Nephron progenitor cell (in vitro differentiated cells): ENCODE data around the gene NGEF.

Source experiments
- DNase-seq: peaks from one replicate; pipeline ENCODE4 v3.0.0; 2021
- H3K27ac Mint-ChIP-seq: 2 replicates; pipeline ENCODE4 v1.8.0; 2021; ENCODE audit warnings: mild to moderate bottlenecking, moderate library complexity, mixed read lengths
- H3K27me3 Mint-ChIP-seq: 2 replicates; pipeline ENCODE4 v1.8.0; 2021; ENCODE audit warnings: mild to moderate bottlenecking, low read depth, mixed read lengths; ENCODE audit not compliant: poor library complexity
- H3K36me3 Mint-ChIP-seq: 2 replicates; pipeline ENCODE4 v1.8.0; 2021; ENCODE audit warnings: low read depth, mixed read lengths
- H3K4me1 Mint-ChIP-seq: 2 replicates; pipeline ENCODE4 v1.8.0; 2021; ENCODE audit warnings: mixed read lengths
- H3K4me3 Mint-ChIP-seq: 2 replicates; pipeline ENCODE4 v1.8.0; 2021; ENCODE audit warnings: mild to moderate bottlenecking, moderate library complexity, mixed read lengths
- H3K9me3 Mint-ChIP-seq: 2 replicates; pipeline ENCODE4 v1.8.0; 2021; ENCODE audit warnings: mild to moderate bottlenecking, moderate library complexity, mixed read lengths
- TF ChIP-seq, protein P1 (sequence below): fragments of 200-600 bp; sonication (generic); IDR thresholded peaks from 2 replicates; pipeline ENCODE4 v1.5.0; 2021; ENCODE audit warnings: antibody characterized with exemption

NGEF gene

DNA sequence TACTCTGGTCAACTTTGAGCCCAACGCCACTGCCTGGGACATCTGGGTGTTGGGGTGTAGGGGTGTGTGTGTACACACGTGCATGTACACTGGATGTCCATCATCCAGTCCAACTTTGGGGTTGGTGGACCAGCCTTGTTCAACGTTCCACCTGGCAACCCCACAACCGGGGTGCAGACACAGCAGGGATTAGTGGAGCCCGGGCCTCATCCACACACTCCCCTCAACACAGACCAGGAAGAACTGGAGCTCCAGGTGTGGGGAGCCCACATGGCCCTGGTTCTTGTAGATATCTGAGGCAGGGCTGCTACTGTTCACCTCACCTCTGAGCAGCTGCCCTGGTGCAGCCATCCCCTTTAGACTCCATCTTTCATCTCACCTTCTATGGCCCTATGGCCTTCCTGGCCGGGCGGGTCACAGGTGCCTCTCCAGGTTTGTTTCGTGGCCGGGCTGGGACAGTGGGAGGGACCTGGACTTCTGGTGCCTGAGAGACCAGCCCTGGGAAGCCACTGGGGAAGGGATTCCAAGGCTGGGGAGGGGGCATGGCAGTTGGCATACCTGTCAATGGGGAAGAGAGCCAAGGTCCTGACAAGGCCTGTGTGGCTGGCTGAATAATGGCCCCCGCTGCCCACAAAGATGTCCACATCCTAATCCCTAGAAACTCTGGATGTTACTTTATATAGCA is 26.9 kb upstream of the NGEF start:
- Mint-ChIP-seq H3K4me1 (no peaks in the 10 kb centered on the region), H3K36me3 (no peaks in the 10 kb centered on the region), H3K9me3 (no peaks in the 10 kb centered on the region), H3K27ac (no peak overlapping the region), H3K4me3 (no peak overlapping the region), H3K27me3 (peaks cover 20% of the 10 kb centered on the region)
- DNase-seq = no peak
- TF ChIP-seq, protein P1, sequence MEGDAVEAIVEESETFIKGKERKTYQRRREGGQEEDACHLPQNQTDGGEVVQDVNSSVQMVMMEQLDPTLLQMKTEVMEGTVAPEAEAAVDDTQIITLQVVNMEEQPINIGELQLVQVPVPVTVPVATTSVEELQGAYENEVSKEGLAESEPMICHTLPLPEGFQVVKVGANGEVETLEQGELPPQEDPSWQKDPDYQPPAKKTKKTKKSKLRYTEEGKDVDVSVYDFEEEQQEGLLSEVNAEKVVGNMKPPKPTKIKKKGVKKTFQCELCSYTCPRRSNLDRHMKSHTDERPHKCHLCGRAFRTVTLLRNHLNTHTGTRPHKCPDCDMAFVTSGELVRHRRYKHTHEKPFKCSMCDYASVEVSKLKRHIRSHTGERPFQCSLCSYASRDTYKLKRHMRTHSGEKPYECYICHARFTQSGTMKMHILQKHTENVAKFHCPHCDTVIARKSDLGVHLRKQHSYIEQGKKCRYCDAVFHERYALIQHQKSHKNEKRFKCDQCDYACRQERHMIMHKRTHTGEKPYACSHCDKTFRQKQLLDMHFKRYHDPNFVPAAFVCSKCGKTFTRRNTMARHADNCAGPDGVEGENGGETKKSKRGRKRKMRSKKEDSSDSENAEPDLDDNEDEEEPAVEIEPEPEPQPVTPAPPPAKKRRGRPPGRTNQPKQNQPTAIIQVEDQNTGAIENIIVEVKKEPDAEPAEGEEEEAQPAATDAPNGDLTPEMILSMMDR = no peak

DNA sequence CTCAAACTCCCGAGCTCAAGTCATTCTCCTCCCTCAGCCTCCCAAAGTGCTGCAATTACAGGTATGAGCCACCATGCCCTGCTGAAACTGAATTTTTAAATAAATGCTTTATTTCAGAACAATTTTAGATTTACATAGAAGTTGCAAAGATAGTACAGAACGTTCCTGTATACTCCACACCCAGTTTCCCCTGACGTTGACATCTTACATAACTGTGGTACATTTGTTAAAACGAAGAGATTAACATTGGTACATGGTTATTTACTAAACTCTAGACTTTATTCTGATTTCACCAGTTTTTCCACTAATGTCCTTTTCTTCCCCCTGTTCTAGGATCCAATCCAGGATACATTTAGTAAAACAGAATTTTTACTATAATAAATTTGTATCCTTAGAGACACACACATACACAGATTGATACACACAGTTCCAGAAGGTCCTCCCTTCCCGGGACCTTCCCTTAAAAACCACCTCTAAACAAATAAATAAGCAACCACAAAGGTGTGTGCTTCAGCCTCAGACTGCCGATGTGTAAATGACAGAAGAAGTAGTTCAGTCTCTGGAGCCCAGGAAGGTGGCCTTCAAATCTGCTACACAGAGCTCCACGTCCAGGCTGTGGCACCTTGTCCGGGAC is 26.3 kb upstream of the NGEF start:
- Mint-ChIP-seq H3K36me3 (no peaks in the 10 kb centered on the region), H3K4me1 (no peaks in the 10 kb centered on the region), H3K9me3 (no peaks in the 10 kb centered on the region), H3K4me3 (no peak overlapping the region), H3K27ac (no peak overlapping the region), H3K27me3 (peaks cover 17% of the 10 kb centered on the region)
- TF ChIP-seq, protein P1 = no peak
- no peak for DNase-seq

DNA sequence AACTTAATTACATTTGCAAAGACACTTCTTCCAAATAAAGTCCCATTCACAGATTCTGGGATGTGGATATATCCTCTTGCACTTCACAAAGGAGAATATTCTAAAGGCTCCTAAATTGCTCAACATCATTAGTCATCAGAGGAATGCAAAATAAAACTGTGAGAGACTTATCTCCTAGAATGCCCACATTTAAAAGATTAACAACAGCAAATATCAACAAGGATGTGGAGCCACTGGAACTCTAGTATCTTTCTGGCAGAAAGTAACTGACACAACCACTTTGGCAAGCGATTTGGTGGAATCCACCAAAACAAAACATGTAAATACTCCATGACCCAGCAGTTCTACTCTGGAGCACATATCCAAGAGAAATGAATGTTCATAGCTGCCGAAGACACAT is 24.0 kb upstream of the NGEF start:
- no peaks in the 10 kb centered on the region for H3K9me3 Mint-ChIP-seq
- H3K27ac Mint-ChIP-seq = no peak overlapping the region
- peaks cover 8% of the 10 kb centered on the region for H3K27me3 Mint-ChIP-seq
- peaks cover 7% of the 10 kb centered on the region for H3K4me1 Mint-ChIP-seq
- TF ChIP-seq, protein P1 = no peak
- no peak for DNase-seq
- H3K36me3 Mint-ChIP-seq = no peaks in the 10 kb centered on the region
- no peak overlapping the region for H3K4me3 Mint-ChIP-seq

DNA sequence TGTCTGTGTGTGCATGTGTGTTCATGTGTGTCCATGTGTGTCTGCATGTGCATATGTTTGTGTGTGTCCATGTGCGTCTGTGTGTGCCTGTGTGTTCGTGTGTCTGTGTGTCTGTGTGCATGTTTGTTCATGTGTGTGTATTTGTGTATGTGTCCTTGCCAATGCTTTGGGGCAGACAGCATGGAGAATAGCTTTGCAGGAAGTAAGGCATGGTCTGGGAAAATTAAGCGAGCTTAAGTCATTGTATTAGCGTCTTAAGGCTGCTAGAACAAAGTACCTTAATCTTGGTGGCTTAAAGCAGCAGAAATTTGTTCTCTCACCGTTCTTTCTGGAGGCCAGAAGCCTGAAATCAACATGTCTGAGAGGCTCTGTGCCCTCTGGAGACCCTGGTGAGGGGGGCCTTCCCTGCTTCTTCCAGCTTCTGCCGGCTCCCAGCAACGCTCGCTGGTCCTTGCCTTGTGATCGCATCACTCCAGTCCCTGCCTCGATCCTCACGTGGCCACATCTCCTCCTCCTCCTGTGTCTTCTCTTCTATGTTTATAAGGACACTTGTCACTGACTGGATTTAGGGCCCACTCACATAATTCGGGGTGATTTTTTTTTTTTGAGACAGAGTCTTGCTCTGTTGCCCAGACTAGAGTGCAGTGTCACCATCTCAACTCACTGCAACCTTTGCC is 23.2 kb upstream of the NGEF start:
- Mint-ChIP-seq H3K4me3 (no peak overlapping the region), H3K27ac (no peak overlapping the region), H3K4me1 (peaks cover 15% of the 10 kb centered on the region), H3K27me3 (peaks cover 13% of the 10 kb centered on the region), H3K36me3 (no peaks in the 10 kb centered on the region), H3K9me3 (no peaks in the 10 kb centered on the region)
- TF ChIP-seq, protein P1 = no peak
- DNase-seq = no peak

DNA sequence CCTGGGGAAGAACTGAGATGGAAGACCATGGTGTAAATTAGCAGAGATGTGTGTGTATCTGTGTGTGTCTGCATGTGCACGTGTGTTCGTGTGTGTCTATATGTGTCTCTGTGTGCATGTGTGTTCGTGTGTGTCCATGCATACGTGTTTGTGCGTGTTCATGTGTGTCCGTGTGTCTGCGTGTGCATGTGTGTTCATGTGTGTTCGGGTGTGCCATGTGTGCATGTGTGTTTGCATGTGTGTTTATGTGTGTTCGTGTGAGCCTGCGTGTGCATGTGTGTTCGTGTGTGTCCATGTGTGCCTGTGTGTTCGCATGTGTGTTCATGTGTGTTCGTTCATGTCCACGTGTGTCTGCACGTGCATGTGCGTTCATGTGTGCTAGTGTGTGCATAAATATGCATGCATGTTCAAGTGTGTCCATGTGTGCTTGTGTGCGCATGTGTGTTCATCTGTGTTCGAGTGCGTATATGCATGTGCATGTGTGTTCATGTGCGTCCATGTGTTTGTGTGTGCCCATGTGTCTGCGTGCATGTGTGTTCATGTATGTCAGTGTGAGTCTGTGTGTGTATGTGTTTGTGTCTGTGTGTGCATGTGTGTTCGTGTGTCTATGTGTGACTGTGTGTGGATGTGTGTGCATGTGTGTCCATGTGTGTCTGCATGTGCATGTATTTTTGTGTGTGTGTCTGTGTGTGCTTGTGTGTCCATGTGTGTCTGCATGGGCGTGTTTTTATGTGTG is 22.5 kb upstream of the NGEF start:
- Mint-ChIP-seq H3K4me1 (peaks cover 19% of the 10 kb centered on the region), H3K9me3 (no peaks in the 10 kb centered on the region), H3K27ac (no peak overlapping the region), H3K27me3 (peaks cover 11% of the 10 kb centered on the region), H3K36me3 (no peaks in the 10 kb centered on the region), H3K4me3 (no peak overlapping the region)
- no peak for DNase-seq
- TF ChIP-seq, protein P1 = no peak
